GM12878 (cell line): ENCODE results near the gene AXDND1. TPM values are rescaled to one million over a fixed set of nuclear protein-coding genes. Genes with fewer than 3 reads are reported as not detected.

Experiments
- ATAC-seq: fragments of 200-7000 bp; cut with Tn5 transposase; 3 replicates; pipeline ENCODE4 v1.9.1; 2020; ENCODE audit warnings: mild to moderate bottlenecking, moderate library complexity
- BruUV-seq: library from RNA; stranded (reverse); fragments of 400-500 nt; replicated peaks from 2 replicates; lab custom pipeline; 2021; lab: Mats Ljungman, UMichigan
- CTCF ChIA-PET: fragments of 300-600 bp; sonication (Branson Sonifier 250); formaldehyde crosslinking; extraction: SDS; loops from one replicate; lab custom pipeline; 2021; ENCODE audit warnings: inconsistent platforms; lab: Yijun Ruan, JAX
- POLR2A ChIA-PET: fragments of 350-600 bp; formaldehyde crosslinking; extraction: SDS; loops from one replicate; lab custom pipeline; 2021; ENCODE audit warnings: inconsistent platforms; lab: Charles Lee
- RAD21 ChIA-PET: fragments of 300-600 bp; sonication (Branson Sonifier 250); formaldehyde crosslinking; loops from one replicate; lab custom pipeline; 2023; ENCODE audit warnings: antibody characterized with exemption; ENCODE audit not compliant: unreplicated experiment; lab: Charles Lee
- SMC1A ChIA-PET: fragments of 300-600 bp; sonication (Branson Sonifier 250); formaldehyde crosslinking; loops from one replicate; lab custom pipeline; 2023; ENCODE audit not compliant: unreplicated experiment, uncharacterized antibody; lab: Charles Lee
- DNase-seq: peaks from one replicate; pipeline ENCODE4 v3.0.0-alpha.2; 2011; ENCODE audit warnings: low read depth, low spot score
- FAIRE-seq: peaks from 3 replicates; lab custom pipeline; 2011; peaks lifted over from hg19 to GRCh38; lab: Jason Lieb, UNC
- H2AFZ ChIP-seq: 2 replicates; pipeline ENCODE4 v1.6.0; 2011; ENCODE audit warnings: low read depth, low read length, control low read depth; ENCODE audit not compliant: control insufficient read depth
- H3K27ac ChIP-seq: 2 replicates; pipeline ENCODE4 v1.5.1; 2011; ENCODE audit warnings: control low read depth; ENCODE audit not compliant: control insufficient read depth, insufficient read depth
- H3K27me3 ChIP-seq, 2 experiments: replicated peaks in 1 of 2; 2 replicates each; pipeline versions ENCODE4 v1.6.0 to v1.6.1; 2011; ENCODE audit warnings: low read length in 1 of 2; ENCODE audit not compliant: control insufficient read depth in 2 of 2, insufficient read depth in 2 of 2
- H3K36me3 ChIP-seq, 2 experiments: 2 replicates each; pipeline ENCODE4 v1.5.1; 2011; ENCODE audit warnings: low read length in 1 of 2; ENCODE audit not compliant: control insufficient read depth in 2 of 2, insufficient read depth in 2 of 2
- H3K4me1 ChIP-seq: 2 replicates; pipeline ENCODE4 v1.6.1; 2011; ENCODE audit warnings: mild to moderate bottlenecking, low read length, moderate library complexity, mixed read lengths; ENCODE audit not compliant: control insufficient read depth, insufficient read depth
- H3K4me2 ChIP-seq: 2 replicates; pipeline ENCODE4 v1.6.0; 2011; ENCODE audit warnings: control low read depth; ENCODE audit not compliant: control insufficient read depth, insufficient read depth
- H3K4me3 ChIP-seq: fragments of 200-600 bp; sonication (generic); 2 replicates; pipeline ENCODE4 v1.5.1; 2016
- H3K79me2 ChIP-seq: 2 replicates; pipeline ENCODE4 v1.6.0; 2011; ENCODE audit warnings: low read length; ENCODE audit not compliant: control insufficient read depth, insufficient read depth
- H3K9ac ChIP-seq: 2 replicates; pipeline ENCODE4 v1.8.0; 2011; ENCODE audit warnings: low read length, control low read depth, mixed read lengths; ENCODE audit not compliant: control insufficient read depth, insufficient read depth
- H3K9me3 ChIP-seq: replicated peaks from 3 replicates; pipeline ENCODE4 v1.5.1; 2011; ENCODE audit warnings: mild to moderate bottlenecking, low read length; ENCODE audit not compliant: control insufficient read depth, insufficient read depth
- H4K20me1 ChIP-seq: 2 replicates; pipeline ENCODE4 v1.6.0; 2011; ENCODE audit not compliant: control insufficient read depth, insufficient read depth
- CTCF ChIP-seq, 3 experiments: IDR thresholded peaks in 2 of 3; conservative IDR thresholded peaks in 1 of 3; 2 replicates each; pipeline ENCODE4 v1.5.1; 2011; ENCODE audit warnings: low read depth in 3 of 3, low read length in 3 of 3, mild to moderate bottlenecking in 3 of 3, control low read depth in 2 of 3, moderate library complexity in 2 of 3, inconsistent platforms in 1 of 3, mixed read lengths in 1 of 3; ENCODE audit not compliant: control insufficient read depth in 2 of 3, insufficient read depth in 1 of 3; ENCODE audit errors: extremely low read depth in 1 of 3
- KAT2A ChIP-seq: conservative IDR thresholded peaks from 2 replicates; pipeline ENCODE4 v1.6.1; 2011; ENCODE audit warnings: low read depth, low read length; ENCODE audit not compliant: control insufficient read depth
- MEF2A ChIP-seq: IDR thresholded peaks from 2 replicates; pipeline ENCODE4 v1.6.1; 2011; ENCODE audit warnings: low read depth, mild to moderate bottlenecking, low read length, moderate library complexity; ENCODE audit not compliant: insufficient read depth
- PML ChIP-seq: IDR thresholded peaks from 2 replicates; pipeline ENCODE4 v1.6.1; 2012; ENCODE audit warnings: low read length, inconsistent platforms
- SMC3 ChIP-seq: IDR thresholded peaks from 2 replicates; pipeline ENCODE4 v1.6.1; 2011; ENCODE audit warnings: low read length, improper control_type of control experiment, borderline replicate concordance
- SRF ChIP-seq, 2 experiments: IDR thresholded peaks; 2 replicates each; pipeline ENCODE4 v1.6.1; 2011; ENCODE audit warnings: low read depth in 2 of 2, low read length in 2 of 2, mild to moderate bottlenecking in 1 of 2, moderate library complexity in 1 of 2
- WGBS: methylation state at CpG from one replicate; pipeline ENCODE4 v1.1.6; 2016; ENCODE audit warnings: low lambda C conversion rate; ENCODE audit not compliant: insufficient replicate concordance, insufficient coverage; ENCODE audit errors: missing lambda C conversion rate; 5-methylcytosine and 5-hydroxymethylcytosine counted together
- in situ Hi-C: fragments of 300-500 bp; cut with MboI; formaldehyde crosslinking; loops from 9 replicates; pipeline ENCODE4 v1.14.3; 2018; ENCODE audit warnings: mixed read lengths
- intact Hi-C: fragments of 100-400 bp; cut with micrococcal nuclease; formaldehyde crosslinking; loops from one replicate; pipeline ENCODE4 v1.14.2; 2022; ENCODE audit not compliant: unreplicated experiment
- polyA plus RNA-seq, 11 experiments: library from polyadenylated mRNA; depleted of rRNA in 4 of 11; unstranded in 6 of 11; stranded (reverse) in 5 of 11; fragments of >200 nt; fragmentation: Nextera tagmentation in 4 of 11; fragmentation: Illumina TruSeq in 1 of 11; extraction: Ambion mirVana in 4 of 11; extraction: Trizol in 1 of 11; gene quantifications; 1 replicate in 1 of 11; 2 replicates in 10 of 11; pipeline versions ENCODE4 v1.2.1 to v1.2.3, GENCODE V29; 2011 to 2016; ENCODE audit warnings: inconsistent platforms in 2 of 11, missing spikeins in 2 of 11, low read depth in 1 of 11
- total RNA-seq, 4 experiments: library from RNA; depleted of rRNA in 3 of 4; stranded (reverse); fragments of >200 nt in 3 of 4; fragmentation: Illumina TruSeq in 1 of 4; extraction: Trizol in 1 of 4; gene quantifications; 2 replicates each; pipeline versions ENCODE4 v1.2.1 to v1.2.3, GENCODE V29; 2013 to 2021
- TF ChIP-seq, protein P1 (sequence below): IDR thresholded peaks from 2 replicates; pipeline ENCODE4 v1.6.1; 2011; ENCODE audit warnings: mild to moderate bottlenecking, low read depth, low read length, moderate library complexity; ENCODE audit not compliant: insufficient replicate concordance

Gene AXDND1
- total and polyA plus RNA-seq, 10 of the 15 experiments (the other 5 are each of a cell fraction or from before 2014, with no cell fraction given): 0.12 to 0.84 (median 0.42) TPM

GRCh38 chr1:179598631-179599030 is 232.9 kb downstream of the AXDND1 start:
- Histone ChIP-seq H3K9me3 (no peaks in the 10 kb centered on the region), H3K9ac (no peak overlapping the region), H3K27ac (no peak overlapping the region), H3K79me2 (no peaks in the 10 kb centered on the region), H4K20me1 (no peaks in the 10 kb centered on the region), H3K36me3 (no peaks in the 10 kb centered on the region), H3K27me3 (no peaks in the 10 kb centered on the region), H3K4me3 (no peak overlapping the region), H3K4me2 (no peak overlapping the region), H2AFZ (no peak overlapping the region), H3K4me1 (no peaks in the 10 kb centered on the region)
- ChIA-PET RAD21 (no interaction called here), POLR2A (no interaction called here), CTCF (interaction anchor here (1.0 kb wide), 1 partner anchor 13 kb away, joined by 4 read pairs; no protein-coding TSS in a partner anchor), SMC1A (interaction anchor here (0.7 kb wide), 1 partner anchor 9 kb away, joined by 4 read pairs; no protein-coding TSS in a partner anchor)
- BruUV-seq: no TSS peak
- in situ Hi-C loops (no loop called here), intact Hi-C loops (no loop called here)
- FAIRE-seq (no peak), ATAC-seq (peak; percentile 73), DNase-seq (no peak)
- WGBS: 31% methylated on average over 1 of the region's 1 CpG
- TF ChIP-seq MEF2A: no peak
- no peak for TF ChIP-seq PML

- Histone ChIP-seq H3K9me3 (no peaks in the 10 kb centered on the region), H3K4me2 (no peak overlapping the region), H3K27me3 (no peaks in the 10 kb centered on the region), H3K9ac (no peak overlapping the region), H3K4me1 (no peaks in the 10 kb centered on the region), H3K27ac (no peak overlapping the region), H4K20me1 (no peaks in the 10 kb centered on the region), H3K4me3 (no peak overlapping the region), H3K79me2 (no peaks in the 10 kb centered on the region), H2AFZ (no peak overlapping the region), H3K36me3 (no peaks in the 10 kb centered on the region)
- SMC1A ChIA-PET: interaction anchor here (0.7 to 1.0 kb wide), 2 partner anchors 8 to 520 kb away, joined by 3 to 4 read pairs; no protein-coding TSS in a partner anchor
- ATAC-seq (peak; percentile 76), DNase-seq (no peak), FAIRE-seq (no peak)
- POLR2A ChIA-PET: interaction anchor here (0.6 kb wide), 1 partner anchor 498 kb away, joined by 5 read pairs; no protein-coding TSS in a partner anchor
- intact Hi-C loops: no loop called here
- CTCF ChIA-PET: interaction anchor here (0.6 to 1.4 kb wide), 4 partner anchors 8 to 519 kb away, joined by 3 to 4 read pairs (median 3); no protein-coding TSS in a partner anchor
- TF ChIP-seq SMC3 (peak; percentile 17), KAT2A (no peak), CTCF (IDR thresholded peaks at IDR 0.05 in 2 of 3, conservative IDR thresholded peaks at IDR 0.05 in 1 of 3; ENCODE audit: control insufficient read depth in 2 of 3, extremely low read depth in 1 of 3, insufficient read depth in 1 of 3, low read depth in 3 of 3, low read length in 3 of 3) (peak; percentile 17 to 43 (median 34); a peak in 5 of 6 replicates), SRF (IDR thresholded peaks at IDR 0.05; ENCODE audit: low read depth in 2 of 2, low read length in 2 of 2) (no peak)
- TF ChIP-seq, protein P1, sequence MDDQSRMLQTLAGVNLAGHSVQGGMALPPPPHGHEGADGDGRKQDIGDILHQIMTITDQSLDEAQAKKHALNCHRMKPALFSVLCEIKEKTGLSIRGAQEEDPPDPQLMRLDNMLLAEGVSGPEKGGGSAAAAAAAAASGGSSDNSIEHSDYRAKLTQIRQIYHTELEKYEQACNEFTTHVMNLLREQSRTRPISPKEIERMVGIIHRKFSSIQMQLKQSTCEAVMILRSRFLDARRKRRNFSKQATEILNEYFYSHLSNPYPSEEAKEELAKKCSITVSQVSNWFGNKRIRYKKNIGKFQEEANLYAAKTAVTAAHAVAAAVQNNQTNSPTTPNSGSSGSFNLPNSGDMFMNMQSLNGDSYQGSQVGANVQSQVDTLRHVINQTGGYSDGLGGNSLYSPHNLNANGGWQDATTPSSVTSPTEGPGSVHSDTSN: no peak
- RAD21 ChIA-PET: interaction anchor here (1.0 kb wide), 1 partner anchor 1066 kb away, joined by 3 read pairs; no protein-coding TSS in a partner anchor
- BruUV-seq: no TSS peak
- in situ Hi-C loops: no loop called here
These were observed 234.0 kb downstream of the AXDND1 start for GRCh38 chr1:179599623-179600249.
